Gastrocnemius medialis (tissue), 4 donors: ENCODE data around the gene LMX1B. TPM values are rescaled to one million over a fixed set of nuclear protein-coding genes. Genes with fewer than 3 reads are reported as not detected.

Source experiments
- ATAC-seq, 2 donors: fragments of 150-250 bp; one replicate each; pipeline ENCODE4 v1.9.1; 2016
- DNase-seq, 2 donors: peaks; one replicate each; pipeline ENCODE4 v3.0.0-alpha.2; 2019
- H3K27ac ChIP-seq, 4 donors: fragments of 200-600 bp; sonication (generic); 1 replicate in 1 of 4; 2 replicates in 3 of 4; pipeline ENCODE4 v1.5.1; 2016 to 2018; ENCODE audit warnings: mild to moderate bottlenecking in 2 of 4, moderate library complexity in 1 of 4
- H3K27me3 ChIP-seq, 3 donors: fragments of 200-600 bp; sonication (generic) in 2 of 3; 1 replicate in 1 of 3; 2 replicates in 2 of 3; pipeline versions ENCODE4 v1.5.1 to v1.6.0; 2016 to 2019; ENCODE audit warnings: mild to moderate bottlenecking in 1 of 3, moderate library complexity in 1 of 3
- H3K36me3 ChIP-seq, 2 donors: fragments of 200-600 bp; sonication (generic) in 1 of 2; one replicate each; pipeline ENCODE4 v1.5.1; 2017 to 2018
- H3K4me1 ChIP-seq, 2 donors: fragments of 200-600 bp; sonication (generic) in 1 of 2; one replicate each; pipeline ENCODE4 v1.5.1; 2016 to 2017; ENCODE audit warnings: mild to moderate bottlenecking in 2 of 2
- H3K4me3 ChIP-seq, 4 donors: fragments of 200-600 bp; sonication (generic) in 3 of 4; 1 replicate in 1 of 4; 2 replicates in 3 of 4; pipeline ENCODE4 v1.5.1; 2016 to 2019; ENCODE audit warnings: mild to moderate bottlenecking in 2 of 4
- H3K9me3 ChIP-seq, 3 donors: fragments of 200-600 bp; sonication (generic) in 2 of 3; 1 replicate in 1 of 3; 2 replicates in 2 of 3; pipeline ENCODE4 v1.5.1; 2016 to 2019
- CTCF ChIP-seq, 5 experiments: fragments of 450-650 bp in 3 of 5; fragments of 200-600 bp in 2 of 5; sonication (generic) in 2 of 5; IDR thresholded peaks in 4 of 5; conservative IDR thresholded peaks in 1 of 5; 1 replicate in 4 of 5; 2 replicates in 1 of 5; pipeline ENCODE4 v1.5.1; 2016 to 2019; ENCODE audit warnings: antibody characterized with exemption in 5 of 5, mild to moderate bottlenecking in 3 of 5, moderate library complexity in 3 of 5
- POLR2A ChIP-seq, 2 donors: fragments of 450-650 bp; IDR thresholded peaks; one replicate each; pipeline ENCODE4 v1.6.1; 2017; ENCODE audit warnings: antibody characterized with exemption in 2 of 2, mild to moderate bottlenecking in 2 of 2, moderate library complexity in 2 of 2
- in situ Hi-C, 4 donors: fragments of 200-750 bp; cut with MboI; loops; one replicate each; pipeline versions ENCODE4 v1.15.0 to v1.8.0; 2017; ENCODE audit warnings: low sequenced_read_pairs in 4 of 4
- intact Hi-C: fragments of 100-400 bp; cut with DNase I; formaldehyde crosslinking; loops from one replicate; pipeline ENCODE4 v1.15.1; 2023; ENCODE audit warnings: low total_unique reads
- total RNA-seq, 4 donors: library from RNA; depleted of rRNA; stranded (reverse); fragments of >200 nt; gene quantifications; one replicate each; pipeline versions ENCODE4 v1.1.0 to v1.2.3, GENCODE V29; 2016

LMX1B gene
- total RNA-seq, 4 donors from 2014 or later: 0.31 to 0.46 (median 0.35) TPM; not detected in 1

- Histone ChIP-seq H3K4me1 (no peaks in the 10 kb centered on the region), H3K27me3 (peaks cover 0 to 3% (median 2%) of the 10 kb centered on the region in 3 donors), H3K4me3 (no peak overlapping the region), H3K27ac (no peak overlapping the region), H3K36me3 (no peaks in the 10 kb centered on the region), H3K9me3 (no peaks in the 10 kb centered on the region)
- TF ChIP-seq CTCF (IDR thresholded peaks at IDR 0.05 in 4 of 5, conservative IDR thresholded peaks at IDR 0.05 in 1 of 5) (no peak), POLR2A (IDR thresholded peaks at IDR 0.05) (no peak)
- intact Hi-C loops (no loop called here), in situ Hi-C loops (no loop called here)
- no peak for ATAC-seq
- no peak for DNase-seq
Observed at GRCh38 chr9:126697330-126697729, 83.6 kb downstream of the LMX1B start.

- no peak for ATAC-seq
- Histone ChIP-seq H3K27ac (no peak overlapping the region), H3K4me3 (no peak overlapping the region), H3K9me3 (no peaks in the 10 kb centered on the region), H3K36me3 (no peaks in the 10 kb centered on the region), H3K4me1 (no peaks in the 10 kb centered on the region), H3K27me3 (peaks cover 8 to 12% (median 10%) of the 10 kb centered on the region in 3 donors)
- DNase-seq: no peak
- intact Hi-C loops (no loop called here), in situ Hi-C loops (no loop called here)
- TF ChIP-seq CTCF (IDR thresholded peaks at IDR 0.05 in 4 of 5, conservative IDR thresholded peaks at IDR 0.05 in 1 of 5) (no peak), POLR2A (IDR thresholded peaks at IDR 0.05) (no peak)
Observed at GRCh38 chr9:126698251-126698650, 84.5 kb downstream of the LMX1B start.

- in situ Hi-C loops (no loop called here), intact Hi-C loops (no loop called here)
- peaks cover 10 to 17% (median 11%) of the 10 kb centered on the region in 3 donors for H3K27me3 ChIP-seq
- no peak for DNase-seq
- H3K27ac ChIP-seq: no peak overlapping the region
- no peaks in the 10 kb centered on the region for H3K36me3 ChIP-seq
- no peak overlapping the region for H3K4me3 ChIP-seq
- ATAC-seq: no peak
- no peak for TF ChIP-seq POLR2A (IDR thresholded peaks at IDR 0.05)
- no peak for TF ChIP-seq CTCF (IDR thresholded peaks at IDR 0.05 in 4 of 5, conservative IDR thresholded peaks at IDR 0.05 in 1 of 5)
- H3K9me3 ChIP-seq: no peaks in the 10 kb centered on the region
- H3K4me1 ChIP-seq: no peaks in the 10 kb centered on the region
Observed at GRCh38 chr9:126698756-126699155, 85.0 kb downstream of the LMX1B start.

GRCh38 chr9:126699401-126699881 lies 85.7 kb downstream of the LMX1B start:
- intact Hi-C loops: no loop called here
- Histone ChIP-seq H3K27ac (no peak overlapping the region), H3K36me3 (no peaks in the 10 kb centered on the region), H3K9me3 (no peaks in the 10 kb centered on the region), H3K27me3 (peaks cover 11 to 21% (median 12%) of the 10 kb centered on the region in 3 donors), H3K4me1 (no peaks in the 10 kb centered on the region), H3K4me3 (no peak overlapping the region)
- no peak for TF ChIP-seq CTCF (IDR thresholded peaks at IDR 0.05 in 4 of 5, conservative IDR thresholded peaks at IDR 0.05 in 1 of 5)
- TF ChIP-seq POLR2A (IDR thresholded peaks at IDR 0.05): no peak
- DNase-seq: no peak
- no peak for ATAC-seq
- in situ Hi-C loops: no loop called here

- Histone ChIP-seq H3K9me3 (no peaks in the 10 kb centered on the region), H3K4me1 (peaks cover 0 to 5% of the 10 kb centered on the region in 2 donors), H3K4me3 (no peak overlapping the region), H3K36me3 (no peaks in the 10 kb centered on the region), H3K27ac (no peak overlapping the region), H3K27me3 (peaks cover 11 to 21% (median 14%) of the 10 kb centered on the region in 3 donors)
- no peak for DNase-seq
- ATAC-seq: no peak
- intact Hi-C loops: no loop called here
- TF ChIP-seq CTCF (IDR thresholded peaks at IDR 0.05 in 4 of 5, conservative IDR thresholded peaks at IDR 0.05 in 1 of 5) (no peak), POLR2A (IDR thresholded peaks at IDR 0.05) (no peak)
- in situ Hi-C loops: no loop called here
Observed at GRCh38 chr9:126700296-126700695, 86.6 kb downstream of the LMX1B start.
